Measurements from ENCODE around the gene CDK11A.
"Not testable (repeated sequence)": the region's sequence is repeated elsewhere in the genome, so short reads cannot be mapped to it uniquely, and the experiment has no call there.

DNA sequence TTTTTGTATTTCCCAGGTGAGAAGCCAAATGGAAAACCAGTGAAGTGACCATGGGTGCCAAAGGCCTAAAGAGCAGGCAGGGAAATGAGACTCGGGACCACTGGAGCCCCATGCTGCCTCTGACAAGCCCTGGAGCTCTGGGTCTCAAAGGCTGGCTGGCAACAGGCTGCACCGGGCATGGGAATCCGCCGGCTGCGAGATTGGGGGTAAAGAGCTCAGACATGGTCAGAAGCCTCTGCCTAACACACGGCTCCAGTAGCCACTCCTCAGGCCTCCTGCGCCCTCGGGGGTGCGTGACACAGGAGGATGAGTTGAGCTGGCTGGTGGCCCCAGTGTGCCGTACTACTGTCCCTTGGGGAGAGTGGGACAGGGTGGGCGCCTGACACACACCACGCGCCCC, 6.1 kb upstream of the CDK11A start:
- TF ChIP-seq, protein P1, sequence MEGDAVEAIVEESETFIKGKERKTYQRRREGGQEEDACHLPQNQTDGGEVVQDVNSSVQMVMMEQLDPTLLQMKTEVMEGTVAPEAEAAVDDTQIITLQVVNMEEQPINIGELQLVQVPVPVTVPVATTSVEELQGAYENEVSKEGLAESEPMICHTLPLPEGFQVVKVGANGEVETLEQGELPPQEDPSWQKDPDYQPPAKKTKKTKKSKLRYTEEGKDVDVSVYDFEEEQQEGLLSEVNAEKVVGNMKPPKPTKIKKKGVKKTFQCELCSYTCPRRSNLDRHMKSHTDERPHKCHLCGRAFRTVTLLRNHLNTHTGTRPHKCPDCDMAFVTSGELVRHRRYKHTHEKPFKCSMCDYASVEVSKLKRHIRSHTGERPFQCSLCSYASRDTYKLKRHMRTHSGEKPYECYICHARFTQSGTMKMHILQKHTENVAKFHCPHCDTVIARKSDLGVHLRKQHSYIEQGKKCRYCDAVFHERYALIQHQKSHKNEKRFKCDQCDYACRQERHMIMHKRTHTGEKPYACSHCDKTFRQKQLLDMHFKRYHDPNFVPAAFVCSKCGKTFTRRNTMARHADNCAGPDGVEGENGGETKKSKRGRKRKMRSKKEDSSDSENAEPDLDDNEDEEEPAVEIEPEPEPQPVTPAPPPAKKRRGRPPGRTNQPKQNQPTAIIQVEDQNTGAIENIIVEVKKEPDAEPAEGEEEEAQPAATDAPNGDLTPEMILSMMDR (IDR thresholded peaks at IDR 0.05): not testable (repeated sequence)
- not testable (repeated sequence) for TF ChIP-seq POLR2A, POLR2AphosphoS5 (IDR thresholded peaks at IDR 0.05)

Measured in breast epithelium (tissue), 3 donors.